HepG2 (cell line): ENCODE measurements around the gene LSM10. TPM values are rescaled to one million over a fixed set of nuclear protein-coding genes. Genes with fewer than 3 reads are reported as not detected.

ENCODE experiments used
- ATF4 ChIP-seq, 2 experiments: fragments of 450-650 bp in 1 of 2; sonication (generic) in 1 of 2; formaldehyde crosslinking; IDR thresholded peaks; 2 replicates each; pipeline versions ENCODE4 v1.5.0 to v1.8.0; 2020 to 2022; ENCODE audit warnings: mild to moderate bottlenecking in 1 of 2, missing genetic modification reagents in 1 of 2
- FOSL1 ChIP-seq: sonication (generic); formaldehyde crosslinking; IDR thresholded peaks from 2 replicates; pipeline ENCODE4 v1.9.0; 2021; ENCODE audit warnings: missing genetic modification reagents, borderline replicate concordance
- GABPB1 ChIP-seq: IDR thresholded peaks from 2 replicates; pipeline ENCODE4 v1.6.1; 2016; ENCODE audit warnings: mild to moderate bottlenecking, missing genetic modification reagents, moderate library complexity, missing compliant biosample characterization
- GMEB2 ChIP-seq: IDR thresholded peaks from 2 replicates; pipeline ENCODE4 v1.6.1; 2016; ENCODE audit warnings: missing biosample characterization, missing genetic modification reagents, low read depth
- HDAC2 ChIP-seq: sonication (generic); formaldehyde crosslinking; IDR thresholded peaks from 2 replicates; pipeline ENCODE4 v1.4.0; 2020; ENCODE audit warnings: missing genetic modification reagents
- PHF21A ChIP-seq: sonication (generic); formaldehyde crosslinking; IDR thresholded peaks from 2 replicates; pipeline ENCODE4 v1.5.0; 2020; ENCODE audit warnings: mild to moderate bottlenecking, missing genetic modification reagents
- PREB ChIP-seq: sonication (generic); formaldehyde crosslinking; IDR thresholded peaks from 2 replicates; pipeline ENCODE4 v1.4.0; 2020; ENCODE audit warnings: missing genetic modification reagents
- SOX5 ChIP-seq: IDR thresholded peaks from 2 replicates; pipeline ENCODE4 v1.6.1; 2016; ENCODE audit warnings: borderline replicate concordance
- UBTF ChIP-seq: sonication (generic); formaldehyde crosslinking; IDR thresholded peaks from 2 replicates; pipeline ENCODE4 v1.4.0; 2020; ENCODE audit warnings: mild to moderate bottlenecking, missing genetic modification reagents
- ZBTB2 ChIP-seq: sonication (generic); formaldehyde crosslinking; IDR thresholded peaks from 2 replicates; pipeline ENCODE4 v1.8.0; 2022; ENCODE audit warnings: low read depth, missing genetic modification reagents
- ZFP37 ChIP-seq: sonication (generic); formaldehyde crosslinking; IDR thresholded peaks from 2 replicates; pipeline ENCODE4 v1.4.0; 2020; ENCODE audit warnings: missing genetic modification reagents, borderline replicate concordance
- ZKSCAN1 ChIP-seq: fragments of 150-350 bp; IDR thresholded peaks from 2 replicates; pipeline ENCODE4 v1.6.1; 2014; ENCODE audit warnings: low read length
- ZNF207 ChIP-seq: fragments of 450-650 bp; IDR thresholded peaks from 2 replicates; pipeline ENCODE4 v1.6.1; 2016; ENCODE audit warnings: antibody characterized with exemption, borderline replicate concordance
- ZNF44 ChIP-seq: sonication (generic); formaldehyde crosslinking; IDR thresholded peaks from 2 replicates; pipeline ENCODE4 v1.5.1; 2020; ENCODE audit warnings: mild to moderate bottlenecking, missing genetic modification reagents
- ZNF530 ChIP-seq: sonication (generic); formaldehyde crosslinking; IDR thresholded peaks from 2 replicates; pipeline ENCODE4 v1.5.0; 2020; ENCODE audit warnings: low read depth, mild to moderate bottlenecking, missing genetic modification reagents
- ZNF552 ChIP-seq: sonication (generic); formaldehyde crosslinking; IDR thresholded peaks from 2 replicates; pipeline ENCODE4 v1.9.0; 2022; ENCODE audit warnings: missing genetic modification reagents, mild to moderate bottlenecking, borderline replicate concordance
- ZNF652 ChIP-seq: IDR thresholded peaks from 2 replicates; pipeline ENCODE4 v1.6.1; 2016; ENCODE audit warnings: low read depth, borderline replicate concordance
- ZNF724P ChIP-seq: sonication (generic); formaldehyde crosslinking; IDR thresholded peaks from 2 replicates; pipeline ENCODE4 v1.8.0; 2022; ENCODE audit warnings: missing genetic modification reagents, borderline replicate concordance
- ZNF788 ChIP-seq: sonication (generic); formaldehyde crosslinking; IDR thresholded peaks from 2 replicates; pipeline ENCODE4 v1.5.0; 2020; ENCODE audit warnings: mild to moderate bottlenecking, missing genetic modification reagents, borderline replicate concordance
- polyA plus RNA-seq, 8 experiments: library from polyadenylated mRNA; depleted of rRNA in 3 of 8; stranded (reverse) in 7 of 8; unstranded in 1 of 8; fragments of >200 nt; fragmentation: Illumina TruSeq in 4 of 8; extraction: Trizol in 4 of 8; gene quantifications; 2 replicates each; pipeline versions ENCODE4 v1.2.1 to v1.2.3, GENCODE V29; 2011 to 2016; ENCODE audit warnings: low read depth in 4 of 8, missing spikeins in 1 of 8, mixed read lengths in 1 of 8; ENCODE audit not compliant: insufficient read depth in 1 of 8
- total RNA-seq, 5 experiments: library from RNA; depleted of rRNA; stranded (reverse); fragments of >200 nt; fragmentation: Illumina TruSeq; extraction: Trizol; gene quantifications; 2 replicates each; pipeline ENCODE4 v1.2.3, GENCODE V29; 2016; ENCODE audit warnings: low read depth in 1 of 5

Gene LSM10
- total and polyA plus RNA-seq, 2 of the 13 experiments (the other 11 are each of a cell fraction or from before 2014, with no cell fraction given): 14.0 to 52.0 TPM

- no peak for TF ChIP-seq PREB
- no peak for TF ChIP-seq ZNF724P (CRISPR knock-in tag)
- TF ChIP-seq ZNF530 (CRISPR knock-in tag): no peak
- peak; percentile 42; the same call in 1 of the 2 replicates for TF ChIP-seq PHF21A (CRISPR knock-in tag)
- TF ChIP-seq HDAC2: peak; percentile 49; the same call in 1 of the 2 replicates
- peak in 1 of 2 experiments; percentile 61; a peak in 1 of 4 replicates for TF ChIP-seq ATF4 (CRISPR knock-in tag; IDR thresholded peaks at IDR 0.05)
- peak; percentile 15; the same call in 1 of the 2 replicates for TF ChIP-seq FOSL1 (CRISPR knock-in tag)
- TF ChIP-seq ZFP37 (CRISPR knock-in tag): no peak
- peak; percentile 80 for TF ChIP-seq GMEB2 (CRISPR knock-in tag)
- TF ChIP-seq ZNF652 (CRISPR knock-in tag): no peak
- no peak for TF ChIP-seq ZNF207
- TF ChIP-seq ZBTB2: peak; percentile 69; the same call in 1 of the 2 replicates
- TF ChIP-seq GABPB1 (CRISPR knock-in tag): peak; percentile 90
- TF ChIP-seq ZNF552: no peak
- peak; percentile 21; the same call in 1 of the 2 replicates for TF ChIP-seq SOX5 (CRISPR knock-in tag)
- TF ChIP-seq UBTF (CRISPR knock-in tag): peak; percentile 89
- TF ChIP-seq ZKSCAN1: no peak
- peak; percentile 79; the same call in 1 of the 2 replicates for TF ChIP-seq ZNF788 (CRISPR knock-in tag)
- 0 out of 2 replicates have a peak, but pooled peaks have one; percentile 41 for TF ChIP-seq ZNF44
Measured at GRCh38 chr1:36397378-36398230, at the start of gene LSM10 (continued).
